ENCODE measurements around the gene RAB9A. TPM values are rescaled to one million over a fixed set of nuclear protein-coding genes. Genes with fewer than 3 reads are reported as not detected.
A peak's percentile ranks its signal among the peaks of the same experiment; 100 is the strongest.

Gene RAB9A
- total and polyA plus RNA-seq, 9 of the 15 experiments (the other 6 are each of a cell fraction or from before 2014, with no cell fraction given) = 13.5 to 20.8 (median 17.7) TPM

GRCh38 chrX:13647709-13648212 is 41.2 kb upstream of the RAB9A start (continued):
- TF ChIP-seq CREB3 (tag; conservative IDR thresholded peaks at IDR 0.05; ENCODE audit: low read depth) (peak; percentile 87; the same call in 1 of the 2 replicates), PHB2 (IDR thresholded peaks at IDR 0.05; ENCODE audit: low read depth) (peak; percentile 51; the same call in 1 of the 2 replicates), ILK (tag; IDR thresholded peaks at IDR 0.05; ENCODE audit: borderline replicate concordance, low read depth) (no peak), RBM22 (IDR thresholded peaks at IDR 0.05; ENCODE audit: low read depth, low read length, poor library complexity, severe bottlenecking) (no peak), FOSL1 (tag; conservative IDR thresholded peaks at IDR 0.05) (peak; percentile 99), ZNF584 (CRISPR knock-in tag; IDR thresholded peaks at IDR 0.05; ENCODE audit: low read depth) (no peak), SRSF3 (IDR thresholded peaks at IDR 0.05; ENCODE audit: insufficient read depth, low read length) (no peak), SMC3 (conservative IDR thresholded peaks at IDR 0.05; ENCODE audit: insufficient read depth, low read depth, low read length) (no peak), NFIX (CRISPR knock-in tag; IDR thresholded peaks at IDR 0.05; ENCODE audit: low read depth) (peak; percentile 99), MAFF (IDR thresholded peaks at IDR 0.05; ENCODE audit: low read length) (no peak; the same call in 1 of the 2 replicates), SMARCC2 (IDR thresholded peaks at IDR 0.05; ENCODE audit: low read depth) (peak; percentile 98), ZNF395 (CRISPR knock-in tag; IDR thresholded peaks at IDR 0.05) (peak; percentile 83), FUS (optimal IDR thresholded peaks at IDR 0.05; ENCODE audit: low read depth, low read length) (no peak), NR2C1 (IDR thresholded peaks at IDR 0.05) (no peak), NR2C1 (tag; IDR thresholded peaks at IDR 0.05) (peak; percentile 63), ZNF696 (CRISPR knock-in tag; conservative IDR thresholded peaks at IDR 0.05) (no peak), SMAD1 (IDR thresholded peaks at IDR 0.05; ENCODE audit: low read depth, low read length, partially characterized antibody) (peak; percentile 99), ELF1 (tag; IDR thresholded peaks at IDR 0.05) (peak; percentile 41), ETV6 (IDR thresholded peaks at IDR 0.05; ENCODE audit: borderline replicate concordance in 1 of 2, low read depth in 2 of 2, low read length in 1 of 2) (peak in 1 of 2 experiments; percentile 60; a peak in 1 of 4 replicates), ETV6 (CRISPR knock-in tag; IDR thresholded peaks at IDR 0.05; ENCODE audit: borderline replicate concordance) (no peak), COPS2 (conservative IDR thresholded peaks at IDR 0.05) (no peak), HNRNPK (IDR thresholded peaks at IDR 0.05; ENCODE audit: low read depth, low read length, poor library complexity, severe bottlenecking) (no peak), NONO (IDR thresholded peaks at IDR 0.05; ENCODE audit: low read depth in 2 of 2, low read length in 1 of 2) (peak in 1 of 2 experiments; percentile 63; a peak in 2 of 4 replicates), SIX5 (IDR thresholded peaks at IDR 0.05; ENCODE audit: borderline replicate concordance in 1 of 2, insufficient read depth in 1 of 2, low read depth in 1 of 2, low read length in 2 of 2) (no peak), PPARD (CRISPR knock-in tag; IDR thresholded peaks at IDR 0.05) (no peak)
